B cell (primary cell): ENCODE measurements around the gene TGFB1. TPM values are rescaled to one million over a fixed set of nuclear protein-coding genes. Genes with fewer than 3 reads are reported as not detected.

Experiments used
- ATAC-seq: fragments of 200-7000 bp; cut with Tn5 transposase; one replicate; pipeline ENCODE4 v1.10.0; 2021; ENCODE audit warnings: low read depth, mild to moderate bottlenecking, moderate number of reproducible peaks, moderate library complexity
- CTCF ChIA-PET: fragments of 350-600 bp; sonication (Branson Sonifier 250); formaldehyde crosslinking; loops from one replicate; lab custom pipeline; 2021; ENCODE audit warnings: antibody characterized with exemption, inconsistent platforms; lab: Charles Lee
- POLR2A ChIA-PET: fragments of 350-600 bp; sonication (Branson Sonifier 250); formaldehyde crosslinking; loops from one replicate; lab custom pipeline; 2021; ENCODE audit warnings: antibody characterized with exemption; lab: Charles Lee
- DNase-seq: peaks from one replicate; pipeline ENCODE4 v3.0.0; 2013
- H2AFZ ChIP-seq: 2 replicates; pipeline ENCODE4 v1.6.1; 2012; ENCODE audit warnings: mild to moderate bottlenecking, low read depth, low read length; ENCODE audit not compliant: insufficient read depth, poor library complexity, severe bottlenecking
- H3K27ac ChIP-seq, 2 donors: 1 replicate in 1 of 2; 2 replicates in 1 of 2; pipeline ENCODE4 v1.5.1; 2012 to 2013; ENCODE audit warnings: low read length in 2 of 2, mild to moderate bottlenecking in 2 of 2, moderate library complexity in 1 of 2
- H3K27me3 ChIP-seq, 4 experiments: fragments of 200-600 bp in 1 of 4; sonication (generic) in 1 of 4; replicated peaks in 1 of 4; 1 replicate in 2 of 4; 2 replicates in 2 of 4; pipeline versions ENCODE4 v1.6.1 to v1.7.0; 2013 to 2016; ENCODE audit warnings: low read length in 3 of 4, mild to moderate bottlenecking in 2 of 4, mixed read lengths in 1 of 4, moderate library complexity in 1 of 4; ENCODE audit not compliant: insufficient read depth in 4 of 4, control insufficient read depth in 3 of 4; ENCODE audit errors: control extremely low read depth in 1 of 4
- H3K36me3 ChIP-seq, 2 experiments: replicated peaks in 1 of 2; 1 replicate in 1 of 2; 2 replicates in 1 of 2; pipeline versions ENCODE4 v1.6.1 to v1.7.1; 2013; ENCODE audit warnings: low read length in 1 of 2; ENCODE audit not compliant: insufficient read depth in 2 of 2, control insufficient read depth in 1 of 2; ENCODE audit errors: control extremely low read depth in 1 of 2, extremely low read depth in 1 of 2
- H3K4me1 ChIP-seq, 2 donors: fragments of 200-600 bp in 1 of 2; sonication (generic) in 1 of 2; 1 replicate in 1 of 2; 2 replicates in 1 of 2; pipeline versions ENCODE4 v1.5.1 to v1.6.1; 2013 to 2017; ENCODE audit warnings: low read length in 2 of 2; ENCODE audit not compliant: control insufficient read depth in 2 of 2, insufficient read depth in 2 of 2
- H3K4me2 ChIP-seq: replicated peaks from 2 replicates; pipeline ENCODE3; 2012; ENCODE audit warnings: mild to moderate bottlenecking, low read depth, low read length; ENCODE audit not compliant: poor library complexity, severe bottlenecking
- H3K4me3 ChIP-seq, 5 experiments: fragments of 200-600 bp in 1 of 5; sonication (generic) in 1 of 5; 1 replicate in 3 of 5; 2 replicates in 2 of 5; pipeline versions ENCODE4 v1.5.1 to v1.7.0; 2011 to 2016; ENCODE audit warnings: low read length in 4 of 5, mild to moderate bottlenecking in 4 of 5, low read depth in 2 of 5, control low read depth in 1 of 5, moderate library complexity in 1 of 5; ENCODE audit not compliant: insufficient read depth in 1 of 5; ENCODE audit errors: control extremely low read depth in 1 of 5, extremely low read depth in 1 of 5
- H3K79me2 ChIP-seq: fragments of 200-600 bp; sonication (generic); one replicate; pipeline ENCODE4 v1.6.0; 2016; ENCODE audit warnings: low read length; ENCODE audit not compliant: control insufficient read depth, insufficient read depth
- H3K9ac ChIP-seq: fragments of 200-600 bp; sonication (generic); 2 replicates; pipeline ENCODE4 v1.6.1; 2017; ENCODE audit warnings: mild to moderate bottlenecking, low read length, moderate library complexity
- H3K9me3 ChIP-seq, 3 donors: one replicate each; pipeline versions ENCODE4 v1.6.1 to v1.7.1; 2013; ENCODE audit warnings: low read length in 2 of 3; ENCODE audit not compliant: control insufficient read depth in 2 of 3, insufficient read depth in 1 of 3; ENCODE audit errors: control extremely low read depth in 1 of 3
- H4K20me1 ChIP-seq: 2 replicates; pipeline ENCODE4 v1.6.0; 2012; ENCODE audit warnings: mild to moderate bottlenecking, low read length; ENCODE audit not compliant: insufficient read depth, control insufficient read depth, poor library complexity, severe bottlenecking
- H3K27ac Mint-ChIP-seq: one replicate; pipeline ENCODE4 v1.8.0; 2021; ENCODE audit warnings: mixed read lengths
- H3K27me3 Mint-ChIP-seq: one replicate; pipeline ENCODE4 v1.8.0; 2021; ENCODE audit warnings: mixed read lengths
- H3K4me1 Mint-ChIP-seq: one replicate; pipeline ENCODE4 v1.8.0; 2021; ENCODE audit warnings: mixed read lengths
- H3K4me3 Mint-ChIP-seq: one replicate; pipeline ENCODE4 v1.8.0; 2021; ENCODE audit warnings: mixed read lengths
- H3K9me3 Mint-ChIP-seq: one replicate; pipeline ENCODE4 v1.8.0; 2022; ENCODE audit warnings: mixed read lengths; ENCODE audit not compliant: insufficient read depth
- EZH2 ChIP-seq: IDR thresholded peaks from 2 replicates; pipeline ENCODE4 v1.6.1; 2012; ENCODE audit warnings: borderline replicate concordance, low read depth, mild to moderate bottlenecking, moderate library complexity, low read length; ENCODE audit not compliant: insufficient read depth, poor library complexity, severe bottlenecking
- WGBS: methylation state at CpG from one replicate; pipeline ENCODE4 v1.1.5; 2013; ENCODE audit warnings: missing lambda C conversion rate; ENCODE audit not compliant: insufficient coverage; 5-methylcytosine and 5-hydroxymethylcytosine counted together
- intact Hi-C: fragments of 100-400 bp; cut with micrococcal nuclease; formaldehyde crosslinking; loops from one replicate; pipeline ENCODE4 v1.10.0; 2022
- polyA plus RNA-seq: library from polyadenylated mRNA; depleted of rRNA; stranded (reverse); fragments of >200 nt; gene quantifications from 2 replicates; pipeline ENCODE4 v1.2.3, GENCODE V29; 2012
- total RNA-seq, 2 donors: library from RNA; stranded (reverse); fragments of 120-200 nt in 1 of 2; gene quantifications; 1 replicate in 1 of 2; 2 replicates in 1 of 2; pipeline versions ENCODE4 v1.2.3 to v1.2.4, GENCODE V29; 2013 to 2022
- TF ChIP-seq, protein P1 (sequence below): fragments of 200-600 bp; IDR thresholded peaks from one replicate; pipeline ENCODE4 v1.8.0; 2022; ENCODE audit warnings: antibody characterized with exemption, mild to moderate bottlenecking

The TGFB1 gene
- total and polyA plus RNA-seq, 2 donors (not counting 1 experiment from before 2014, with no cell fraction given): 109 to 120 TPM

- H3K27me3 ChIP-seq: no peaks in the 10 kb centered on the region
- Mint-ChIP-seq H3K4me1 (peaks cover 56% of the 10 kb centered on the region), H3K27me3 (no peaks in the 10 kb centered on the region), H3K27ac (peak overlapping the region; percentile 83), H3K4me3 (no peak overlapping the region), H3K9me3 (no peaks in the 10 kb centered on the region)
- H3K9me3 ChIP-seq: no peaks in the 10 kb centered on the region
- peaks cover 0 to 57% of the 10 kb centered on the region in 2 experiments for H3K36me3 ChIP-seq
- peaks cover 16% of the 10 kb centered on the region for H4K20me1 ChIP-seq
- no peak for TF ChIP-seq EZH2
- TF ChIP-seq, protein P1, sequence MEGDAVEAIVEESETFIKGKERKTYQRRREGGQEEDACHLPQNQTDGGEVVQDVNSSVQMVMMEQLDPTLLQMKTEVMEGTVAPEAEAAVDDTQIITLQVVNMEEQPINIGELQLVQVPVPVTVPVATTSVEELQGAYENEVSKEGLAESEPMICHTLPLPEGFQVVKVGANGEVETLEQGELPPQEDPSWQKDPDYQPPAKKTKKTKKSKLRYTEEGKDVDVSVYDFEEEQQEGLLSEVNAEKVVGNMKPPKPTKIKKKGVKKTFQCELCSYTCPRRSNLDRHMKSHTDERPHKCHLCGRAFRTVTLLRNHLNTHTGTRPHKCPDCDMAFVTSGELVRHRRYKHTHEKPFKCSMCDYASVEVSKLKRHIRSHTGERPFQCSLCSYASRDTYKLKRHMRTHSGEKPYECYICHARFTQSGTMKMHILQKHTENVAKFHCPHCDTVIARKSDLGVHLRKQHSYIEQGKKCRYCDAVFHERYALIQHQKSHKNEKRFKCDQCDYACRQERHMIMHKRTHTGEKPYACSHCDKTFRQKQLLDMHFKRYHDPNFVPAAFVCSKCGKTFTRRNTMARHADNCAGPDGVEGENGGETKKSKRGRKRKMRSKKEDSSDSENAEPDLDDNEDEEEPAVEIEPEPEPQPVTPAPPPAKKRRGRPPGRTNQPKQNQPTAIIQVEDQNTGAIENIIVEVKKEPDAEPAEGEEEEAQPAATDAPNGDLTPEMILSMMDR: no peak
- H3K4me2 ChIP-seq: no peak overlapping the region
- H3K27ac ChIP-seq: peak overlapping the region; percentile 76 to 97
- DNase-seq: no peak
- H3K4me3 ChIP-seq: no peak overlapping the region
- intact Hi-C loops: loop anchor here (10.0 kb wide), 1 partner anchor 242 kb away; no protein-coding TSS in a partner anchor
- POLR2A ChIA-PET: interaction anchor here (1.9 kb wide), 1 partner anchor 29 kb away, joined by 7 read pairs; no protein-coding TSS in a partner anchor
- H2AFZ ChIP-seq: no peak overlapping the region
- no peak overlapping the region for H3K9ac ChIP-seq
- WGBS: 78% methylated on average over 7 of the region's 7 CpGs
- CTCF ChIA-PET: interaction anchor here (2.3 to 9.7 kb wide), 2 partner anchors 15 to 31 kb away, joined by 7 to 130 read pairs; partner anchors contain the start of gene TGFB1
- no peak for ATAC-seq
- H3K4me1 ChIP-seq: peaks cover 39 to 66% of the 10 kb centered on the region in 2 donors
- H3K79me2 ChIP-seq: no peaks in the 10 kb centered on the region
These were observed 30.7 kb downstream of the TGFB1 start for GRCh38 chr19:41323023-41323422.

GRCh38 chr19:41322451-41322850, 31.3 kb downstream of the TGFB1 start:
- peak overlapping the region in 1 of 2 donors; percentile 97 for H3K27ac ChIP-seq
- Mint-ChIP-seq H3K27ac (peak overlapping the region; percentile 83), H3K27me3 (no peaks in the 10 kb centered on the region), H3K9me3 (no peaks in the 10 kb centered on the region), H3K4me1 (peaks cover 52% of the 10 kb centered on the region), H3K4me3 (no peak overlapping the region)
- 93% methylated on average over 9 of the region's 11 CpGs for WGBS
- peaks cover 16% of the 10 kb centered on the region for H4K20me1 ChIP-seq
- H3K36me3 ChIP-seq: peaks cover 0 to 59% of the 10 kb centered on the region in 2 experiments
- CTCF ChIA-PET: interaction anchor here (1.2 to 9.7 kb wide), 4 partner anchors 14 to 248 kb away, joined by 4 to 130 read pairs (median 6); partner anchors contain the start of gene TGFB1
- ATAC-seq (no peak), DNase-seq (no peak)
- no peak overlapping the region for H3K9ac ChIP-seq
- TF ChIP-seq, protein P1: no peak
- no peak for TF ChIP-seq EZH2
- POLR2A ChIA-PET: interaction anchor here (0.6 to 1.9 kb wide), 2 partner anchors 26 to 30 kb away, joined by 3 to 7 read pairs; no protein-coding TSS in a partner anchor
- no peak overlapping the region for H3K4me2 ChIP-seq
- H3K27me3 ChIP-seq: no peaks in the 10 kb centered on the region
- H3K79me2 ChIP-seq: peaks cover 5% of the 10 kb centered on the region
- H3K4me1 ChIP-seq: peaks cover 33 to 60% of the 10 kb centered on the region in 2 donors
- no peaks in the 10 kb centered on the region for H3K9me3 ChIP-seq
- H3K4me3 ChIP-seq: no peak overlapping the region
- no peak overlapping the region for H2AFZ ChIP-seq
- intact Hi-C loops: loop anchor here (10.0 kb wide), 1 partner anchor 242 kb away; no protein-coding TSS in a partner anchor
